Peyer's patch (tissue), 4 donors: Measurements from ENCODE around the gene CWC27.

Source experiments
- CTCF ChIP-seq, 6 experiments: fragments of 450-650 bp in 4 of 6; fragments of 200-600 bp in 2 of 6; sonication (generic) in 1 of 6; IDR thresholded peaks; one replicate each; pipeline ENCODE4 v1.5.1; 2017 to 2019; ENCODE audit warnings: antibody characterized with exemption in 6 of 6, mild to moderate bottlenecking in 3 of 6, moderate library complexity in 1 of 6
- POLR2A ChIP-seq, 2 donors: fragments of 450-650 bp; IDR thresholded peaks; one replicate each; pipeline ENCODE4 v1.5.1; 2017; ENCODE audit warnings: antibody characterized with exemption in 2 of 2, mild to moderate bottlenecking in 2 of 2, moderate library complexity in 2 of 2

GRCh38 chr5:64854855-64855254 lies 86.1 kb downstream of the CWC27 start:
- TF ChIP-seq CTCF (IDR thresholded peaks at IDR 0.05) (no peak), POLR2A (IDR thresholded peaks at IDR 0.05) (no peak)
